Aorta (tissue), 5 donors: ENCODE data around the gene EYA4. TPM values are rescaled to one million over a fixed set of nuclear protein-coding genes. Genes with fewer than 3 reads are reported as not detected.

Source experiments
- ATAC-seq: fragments of 200-7000 bp; cut with Tn5 transposase; one replicate; pipeline ENCODE4 v1.9.1; 2022; ENCODE audit warnings: moderate library complexity; ENCODE audit not compliant: low FRiP score
- DNase-seq, 2 donors: peaks; one replicate each; pipeline ENCODE4 v3.0.0-alpha.2; 2020
- H3K27ac ChIP-seq, 2 donors: one replicate each; pipeline ENCODE4 v1.5.1; 2013; ENCODE audit warnings: low read length in 2 of 2, mild to moderate bottlenecking in 2 of 2, moderate library complexity in 2 of 2, control low read depth in 1 of 2, inconsistent platforms in 1 of 2, low read depth in 1 of 2
- H3K27me3 ChIP-seq, 2 donors: one replicate each; pipeline ENCODE4 v1.6.1; 2013; ENCODE audit warnings: control low read depth in 1 of 2, low read length in 1 of 2, mild to moderate bottlenecking in 1 of 2, moderate library complexity in 1 of 2; ENCODE audit not compliant: insufficient read depth in 2 of 2, control insufficient read depth in 1 of 2
- H3K36me3 ChIP-seq, 2 donors: one replicate each; pipeline ENCODE4 v1.6.1; 2013; ENCODE audit warnings: control low read depth in 1 of 2, low read length in 1 of 2, mild to moderate bottlenecking in 1 of 2; ENCODE audit not compliant: insufficient read depth in 2 of 2, control insufficient read depth in 1 of 2
- H3K4me1 ChIP-seq, 2 donors: one replicate each; pipeline ENCODE4 v1.6.1; 2013; ENCODE audit warnings: low read length in 2 of 2, control low read depth in 1 of 2, mild to moderate bottlenecking in 1 of 2, moderate library complexity in 1 of 2; ENCODE audit not compliant: insufficient read depth in 2 of 2, control insufficient read depth in 1 of 2
- H3K4me3 ChIP-seq, 2 donors: one replicate each; pipeline ENCODE4 v1.5.1; 2013; ENCODE audit warnings: low read length in 2 of 2, control low read depth in 1 of 2, mild to moderate bottlenecking in 1 of 2
- H3K9me3 ChIP-seq: one replicate; pipeline ENCODE4 v1.6.1; 2013; ENCODE audit warnings: mild to moderate bottlenecking, low read length; ENCODE audit not compliant: control insufficient read depth
- WGBS, 2 donors: extraction: QIAGEN DNeasy Blood & Tissue Kit; methylation state at CpG; one replicate each; pipeline ENCODE4 v1.1.7; 2013; 5-methylcytosine and 5-hydroxymethylcytosine counted together
- intact Hi-C, 2 donors: fragments of 100-400 bp; cut with DNase I; formaldehyde crosslinking; loops; one replicate each; pipeline versions ENCODE4 v1.14.2 to v1.15.0; 2022
- long read RNA-seq, 2 donors: library from polyadenylated mRNA; unstranded; transcript quantifications; one replicate each; pipeline ENCODE4 v2.0.0, GENCODE V29; 2020 to 2021
- polyA plus RNA-seq, 2 donors: library from polyadenylated mRNA; stranded (reverse); fragments of 200-250 nt; gene quantifications; one replicate each; pipeline ENCODE4 v1.2.3, GENCODE V29; 2013
- total RNA-seq, 2 donors: library from RNA; stranded (reverse); fragmentation: NEBNext Ultra II Directional; extraction: Animal tissue kit (Norgen Biotek cat#: 25700); gene quantifications; one replicate each; pipeline ENCODE4 v1.2.1, GENCODE V29; 2021
- donor health status: healthy with polysubstance abuse.
- donor health status: Bipolar disorder and iron deficiency.
- donor health status: DM: no; HTN: no; CAD: no.
- donor health status: DM: no; HTN: no; CAD: no.
- donor health status: DM: yes; HTN: yes; CAD: no.

The EYA4 gene
- total RNA-seq (1 to 10 TPM; 1.7 to 4.4 TPM), polyA plus RNA-seq (not detected)
- long read RNA-seq, donor 1 = 0 reads
- long read RNA-seq, donor 2, partial matches to known transcripts = 2 of 3 reads
- long read RNA-seq, donor 2, other reads (novel, unspliced or antisense) = 1 of 3 reads

- Histone ChIP-seq H3K27ac (no peak within 1 kb of the TSS), H3K4me3 (peak within 1 kb of the TSS; percentile 1 to 54), H3K27me3 (no peaks in the 10 kb centered on the region), H3K9me3 (peaks cover 2% of the 10 kb centered on the region), H3K4me1 (no peaks in the 10 kb centered on the region), H3K36me3 (no peaks in the 10 kb centered on the region)
- ATAC-seq (peak; percentile 61), DNase-seq (peak in 1 of 2 donors; percentile 73)
- WGBS, 2 donors = 1% methylated on average over 83 to 84 of the region's 84 CpGs
- intact Hi-C loops = no loop called here
Observed at GRCh38 chr6:133241086-133241900, at the start of gene EYA4. EYA4 (plus strand) TSS chr6:133241357; CDS start chr6:133274781, 33,424 bp downstream.

GRCh38 chr6:133193396-133193795 lies 47.8 kb upstream of the EYA4 start:
- no peak overlapping the region for H3K4me3 ChIP-seq
- intact Hi-C loops = no loop called here
- 64 to 69% methylated on average over 1 of the region's 1 CpG for WGBS, 2 donors
- H3K27ac ChIP-seq = no peak overlapping the region
- H3K4me1 ChIP-seq = no peaks in the 10 kb centered on the region
- H3K27me3 ChIP-seq = no peaks in the 10 kb centered on the region
- ATAC-seq = no peak
- no peaks in the 10 kb centered on the region for H3K9me3 ChIP-seq
- DNase-seq = no peak
- H3K36me3 ChIP-seq = no peaks in the 10 kb centered on the region

GRCh38 chr6:133198725-133199124 lies 42.4 kb upstream of the EYA4 start:
- Histone ChIP-seq H3K4me1 (no peaks in the 10 kb centered on the region), H3K36me3 (no peaks in the 10 kb centered on the region), H3K4me3 (no peak overlapping the region), H3K9me3 (no peaks in the 10 kb centered on the region), H3K27ac (no peak overlapping the region), H3K27me3 (no peaks in the 10 kb centered on the region)
- no peak for ATAC-seq
- 46 to 60% methylated on average over 2 of the region's 2 CpGs for WGBS, 2 donors
- intact Hi-C loops = no loop called here
- no peak for DNase-seq

- Histone ChIP-seq H3K27me3 (no peaks in the 10 kb centered on the region), H3K4me1 (no peaks in the 10 kb centered on the region), H3K27ac (no peak overlapping the region), H3K4me3 (no peak overlapping the region), H3K36me3 (no peaks in the 10 kb centered on the region), H3K9me3 (no peaks in the 10 kb centered on the region)
- intact Hi-C loops = no loop called here
- 69 to 71% methylated on average over 4 of the region's 4 CpGs for WGBS, 2 donors
- DNase-seq (no peak), ATAC-seq (no peak)
Observed at GRCh38 chr6:133201231-133201630, 39.9 kb upstream of the EYA4 start.

GRCh38 chr6:133202610-133203343 lies 38.4 kb upstream of the EYA4 start:
- Histone ChIP-seq H3K27ac (no peak overlapping the region), H3K27me3 (no peaks in the 10 kb centered on the region), H3K4me1 (no peaks in the 10 kb centered on the region), H3K4me3 (no peak overlapping the region), H3K9me3 (no peaks in the 10 kb centered on the region), H3K36me3 (no peaks in the 10 kb centered on the region)
- no peak for ATAC-seq
- no peak for DNase-seq
- intact Hi-C loops = no loop called here
- 61 to 65% methylated on average over 4 of the region's 4 CpGs for WGBS, 2 donors

- intact Hi-C loops = no loop called here
- 81% methylated on average over 5 of the region's 5 CpGs for WGBS, 2 donors
Observed at GRCh38 chr6:133203344-133203697, 37.8 kb upstream of the EYA4 start.

GRCh38 chr6:133205304-133205703 lies 35.9 kb upstream of the EYA4 start:
- intact Hi-C loops = no loop called here
- no peak for ATAC-seq

More at GRCh38 chr6:133203344-133203697, 37.8 kb upstream of the EYA4 start:
- DNase-seq (no peak), ATAC-seq (no peak)
- Histone ChIP-seq H3K27ac (no peak overlapping the region), H3K4me1 (no peaks in the 10 kb centered on the region), H3K27me3 (no peaks in the 10 kb centered on the region), H3K4me3 (no peak overlapping the region), H3K36me3 (no peaks in the 10 kb centered on the region), H3K9me3 (no peaks in the 10 kb centered on the region)

GRCh38 chr6:133206942-133207341 lies 34.2 kb upstream of the EYA4 start:
- H3K36me3 ChIP-seq = no peaks in the 10 kb centered on the region
- no peak overlapping the region for H3K4me3 ChIP-seq
- DNase-seq (no peak), ATAC-seq (no peak)
- H3K27ac ChIP-seq = no peak overlapping the region
- 72 to 75% methylated on average over 5 of the region's 5 CpGs for WGBS, 2 donors
- intact Hi-C loops = loop anchor here in 1 of 2 donors (2.0 kb wide), 1 partner anchor 30 kb away; no protein-coding TSS in a partner anchor
- H3K9me3 ChIP-seq = no peaks in the 10 kb centered on the region
- no peaks in the 10 kb centered on the region for H3K4me1 ChIP-seq
- no peaks in the 10 kb centered on the region for H3K27me3 ChIP-seq

More at GRCh38 chr6:133205304-133205703, 35.9 kb upstream of the EYA4 start:
- H3K27me3 ChIP-seq = no peaks in the 10 kb centered on the region
- no peak overlapping the region for H3K4me3 ChIP-seq
- H3K27ac ChIP-seq = no peak overlapping the region
- no peaks in the 10 kb centered on the region for H3K9me3 ChIP-seq
- H3K36me3 ChIP-seq = no peaks in the 10 kb centered on the region
- DNase-seq = no peak
- no peaks in the 10 kb centered on the region for H3K4me1 ChIP-seq
